Medulla oblongata (tissue), 1 donor: Measurements from ENCODE around the gene HRH3.

Experiments
- DNase-seq: peaks from one replicate; pipeline ENCODE4 v3.0.0-alpha.2; 2015; ENCODE audit errors: extremely low spot score

HRH3 gene

GRCh38 chr20:62174870-62175624 is 45.0 kb downstream of the HRH3 start:
- DNase-seq = no peak

DNA sequence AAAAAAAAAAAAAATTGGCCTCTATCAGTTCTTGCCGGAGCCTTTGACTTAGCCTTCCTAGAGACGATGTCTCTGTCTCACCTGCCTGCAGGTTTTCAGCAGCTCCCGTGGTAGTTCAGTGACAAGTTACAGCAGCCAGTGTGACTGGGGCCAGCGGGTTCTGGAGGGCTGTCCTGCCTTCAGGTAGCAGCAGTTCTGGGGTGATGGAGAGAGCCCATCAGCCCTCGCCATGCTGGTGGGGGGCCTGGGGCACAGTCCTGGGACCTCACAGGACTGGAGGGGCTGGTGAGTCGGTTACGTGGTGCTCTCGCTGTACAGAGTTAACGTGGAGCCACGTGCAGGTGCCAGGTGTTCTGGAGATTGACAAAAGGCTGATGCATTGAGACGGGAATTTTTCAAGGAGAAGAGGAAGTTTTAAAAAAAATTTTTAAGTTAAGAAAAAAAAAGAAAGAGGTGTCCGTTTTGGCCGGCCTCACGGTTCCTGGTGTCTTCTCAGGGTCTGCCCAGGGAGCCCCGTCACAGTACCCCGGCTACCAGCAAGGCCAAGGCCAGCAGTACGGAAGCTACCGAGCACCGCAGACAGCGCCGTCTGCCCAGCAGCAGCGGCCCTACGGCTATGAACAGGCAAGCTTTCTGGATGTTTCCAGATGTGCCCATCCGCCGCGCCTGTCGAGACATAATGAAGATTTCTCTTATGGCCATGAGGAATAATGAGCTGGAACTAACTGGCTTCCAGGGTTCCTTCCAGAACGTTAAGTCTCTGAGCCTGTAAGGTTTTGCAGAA is 45.9 kb downstream of the HRH3 start:
- no peak for DNase-seq

GRCh38 chr20:62172666-62173065 is 47.4 kb downstream of the HRH3 start:
- DNase-seq = no peak

- no peak for DNase-seq
Measured at GRCh38 chr20:62171245-62171644, 48.8 kb downstream of the HRH3 start.

- no peak for DNase-seq
Measured at GRCh38 chr20:62170536-62170935, 49.5 kb downstream of the HRH3 start.

- no peak for DNase-seq
Measured at GRCh38 chr20:62168890-62169435, 51.1 kb downstream of the HRH3 start.

GRCh38 chr20:62168061-62168460 is 52.0 kb downstream of the HRH3 start:
- no peak for DNase-seq

GRCh38 chr20:62167474-62167873 is 52.6 kb downstream of the HRH3 start:
- DNase-seq = no peak

GRCh38 chr20:62165762-62166399 is 54.2 kb downstream of the HRH3 start:
- DNase-seq = no peak
